ENCODE data around the gene ENTHD1. TPM values are rescaled to one million over a fixed set of nuclear protein-coding genes. Genes with fewer than 3 reads are reported as not detected.

The ENTHD1 gene
- total and polyA plus RNA-seq, 10 of the 15 experiments (the other 5 are each of a cell fraction or from before 2014, with no cell fraction given): 0.09 to 0.52 (median 0.21) TPM; not detected in 1

- ChIA-PET POLR2A (no interaction called here), SMC1A (ENCODE audit: uncharacterized antibody, unreplicated experiment) (interaction anchor here (0.7 kb wide), 1 partner anchor 10 kb away, joined by 3 read pairs; no protein-coding TSS in a partner anchor), RAD21 (ENCODE audit: unreplicated experiment) (interaction anchor here (0.7 to 1.0 kb wide), 3 partner anchors 13 to 85 kb away, joined by 3 to 7 read pairs (median 3); no protein-coding TSS in a partner anchor), CTCF (interaction anchor here (1.2 kb wide), 1 partner anchor 85 kb away, joined by 3 read pairs; no protein-coding TSS in a partner anchor)
- in situ Hi-C loops (cut with MboI) (loop anchor here (5.0 kb wide), 1 partner anchor 398 kb away; no protein-coding TSS in a partner anchor), intact Hi-C loops (cut with micrococcal nuclease; ENCODE audit: unreplicated experiment) (loop anchor here (10.0 kb wide), 2 partner anchors 85 to 305 kb away; no protein-coding TSS in a partner anchor)
- Histone ChIP-seq H2AFZ (ENCODE audit: control insufficient read depth, low read depth, low read length) (no peak overlapping the region), H3K9me3 (replicated peaks; ENCODE audit: control insufficient read depth, insufficient read depth, low read length) (no peaks in the 10 kb centered on the region), H3K4me1 (ENCODE audit: control insufficient read depth, insufficient read depth, low read length) (peaks cover 2% of the 10 kb centered on the region; the same call in 1 of the 2 replicates), H3K79me2 (ENCODE audit: control insufficient read depth, insufficient read depth, low read length) (peaks cover 66% of the 10 kb centered on the region), H3K27ac (ENCODE audit: control insufficient read depth, insufficient read depth) (no peak overlapping the region), H3K36me3 (ENCODE audit: control insufficient read depth in 2 of 2, insufficient read depth in 2 of 2, low read length in 1 of 2) (peaks cover 8 to 11% of the 10 kb centered on the region in 2 experiments; a peak in 3 of 4 replicates), H3K27me3 (replicated peaks in 1 of 2; ENCODE audit: control insufficient read depth in 2 of 2, insufficient read depth in 2 of 2, low read length in 1 of 2) (no peaks in the 10 kb centered on the region), H3K9ac (ENCODE audit: control insufficient read depth, insufficient read depth, low read length) (no peak overlapping the region), H3K4me3 (no peak overlapping the region), H3K4me2 (ENCODE audit: control insufficient read depth, insufficient read depth) (no peak overlapping the region), H4K20me1 (ENCODE audit: control insufficient read depth, insufficient read depth) (peaks cover 2% of the 10 kb centered on the region; the same call in 1 of the 2 replicates)
- no peak for TF ChIP-seq BHLHE40 (IDR thresholded peaks at IDR 0.05; ENCODE audit: borderline replicate concordance in 1 of 2, low read depth in 2 of 2, low read length in 1 of 2)
- 80% methylated on average over 3 of the region's 3 CpGs for WGBS (ENCODE audit: insufficient coverage, insufficient replicate concordance, low lambda C conversion rate, missing lambda C conversion rate)
- DNase-seq (ENCODE audit: low read depth, low spot score): no peak
- no TSS peak for BruUV-seq (replicated peaks)
- FAIRE-seq: no peak
- no peak for ATAC-seq
Observed at GRCh38 chr22:39939830-39940229, 46.3 kb upstream of the ENTHD1 start.

GRCh38 chr22:39938509-39939111 lies 45.0 kb upstream of the ENTHD1 start:
- no TSS peak for BruUV-seq (replicated peaks)
- Histone ChIP-seq H3K27me3 (replicated peaks in 1 of 2; ENCODE audit: control insufficient read depth in 2 of 2, insufficient read depth in 2 of 2, low read length in 1 of 2) (no peaks in the 10 kb centered on the region), H3K79me2 (ENCODE audit: control insufficient read depth, insufficient read depth, low read length) (peaks cover 68% of the 10 kb centered on the region), H3K9me3 (replicated peaks; ENCODE audit: control insufficient read depth, insufficient read depth, low read length) (no peaks in the 10 kb centered on the region), H3K4me3 (no peak overlapping the region), H4K20me1 (ENCODE audit: control insufficient read depth, insufficient read depth) (peaks cover 2% of the 10 kb centered on the region; the same call in 1 of the 2 replicates), H3K4me1 (ENCODE audit: control insufficient read depth, insufficient read depth, low read length) (peaks cover 9% of the 10 kb centered on the region), H2AFZ (ENCODE audit: control insufficient read depth, low read depth, low read length) (no peak overlapping the region), H3K9ac (ENCODE audit: control insufficient read depth, insufficient read depth, low read length) (no peak overlapping the region), H3K4me2 (ENCODE audit: control insufficient read depth, insufficient read depth) (no peak overlapping the region), H3K27ac (ENCODE audit: control insufficient read depth, insufficient read depth) (no peak overlapping the region), H3K36me3 (ENCODE audit: control insufficient read depth in 2 of 2, insufficient read depth in 2 of 2, low read length in 1 of 2) (peaks cover 8 to 11% of the 10 kb centered on the region in 2 experiments; a peak in 3 of 4 replicates)
- ChIA-PET RAD21 (ENCODE audit: unreplicated experiment) (no interaction called here), POLR2A (no interaction called here), CTCF (no interaction called here), SMC1A (ENCODE audit: uncharacterized antibody, unreplicated experiment) (no interaction called here)
- FAIRE-seq: no peak
- ATAC-seq: no peak
- intact Hi-C loops (cut with micrococcal nuclease; ENCODE audit: unreplicated experiment): loop anchor here (10.0 kb wide), 2 partner anchors 86 to 304 kb away; no protein-coding TSS in a partner anchor
- no peak for DNase-seq (ENCODE audit: low read depth, low spot score)
- in situ Hi-C loops (cut with MboI): no loop called here
- WGBS (ENCODE audit: insufficient coverage, insufficient replicate concordance, low lambda C conversion rate, missing lambda C conversion rate): 77% methylated on average over 14 of the region's 14 CpGs
- TF ChIP-seq SUPT20H (IDR thresholded peaks at IDR 0.05; ENCODE audit: borderline replicate concordance, control insufficient read depth, low read depth, low read length) (no peak), USF2 (IDR thresholded peaks at IDR 0.05; ENCODE audit: borderline replicate concordance, low read depth, low read length) (no peak), NR2C2 (IDR thresholded peaks at IDR 0.05; ENCODE audit: borderline replicate concordance, control insufficient read depth, insufficient read length, low read depth) (no peak), TCF7 (IDR thresholded peaks at IDR 0.05; ENCODE audit: borderline replicate concordance) (no peak), MTA2 (IDR thresholded peaks at IDR 0.05; ENCODE audit: low read depth) (no peak), SMAD1 (IDR thresholded peaks at IDR 0.05; ENCODE audit: low read depth, partially characterized antibody) (no peak), GATAD2B (conservative IDR thresholded peaks at IDR 0.05; ENCODE audit: low read depth) (no peak), TCF12 (IDR thresholded peaks at IDR 0.05; ENCODE audit: low read depth, low read length) (no peak), SIX5 (IDR thresholded peaks at IDR 0.05; ENCODE audit: low read depth, low read length, severe bottlenecking) (no peak)
- TF ChIP-seq, protein P1, sequence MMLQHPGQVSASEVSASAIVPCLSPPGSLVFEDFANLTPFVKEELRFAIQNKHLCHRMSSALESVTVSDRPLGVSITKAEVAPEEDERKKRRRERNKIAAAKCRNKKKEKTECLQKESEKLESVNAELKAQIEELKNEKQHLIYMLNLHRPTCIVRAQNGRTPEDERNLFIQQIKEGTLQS (IDR thresholded peaks at IDR 0.05; ENCODE audit: borderline replicate concordance, extremely low read depth, low read depth, low read length): no peak
- TF ChIP-seq, protein P2, sequence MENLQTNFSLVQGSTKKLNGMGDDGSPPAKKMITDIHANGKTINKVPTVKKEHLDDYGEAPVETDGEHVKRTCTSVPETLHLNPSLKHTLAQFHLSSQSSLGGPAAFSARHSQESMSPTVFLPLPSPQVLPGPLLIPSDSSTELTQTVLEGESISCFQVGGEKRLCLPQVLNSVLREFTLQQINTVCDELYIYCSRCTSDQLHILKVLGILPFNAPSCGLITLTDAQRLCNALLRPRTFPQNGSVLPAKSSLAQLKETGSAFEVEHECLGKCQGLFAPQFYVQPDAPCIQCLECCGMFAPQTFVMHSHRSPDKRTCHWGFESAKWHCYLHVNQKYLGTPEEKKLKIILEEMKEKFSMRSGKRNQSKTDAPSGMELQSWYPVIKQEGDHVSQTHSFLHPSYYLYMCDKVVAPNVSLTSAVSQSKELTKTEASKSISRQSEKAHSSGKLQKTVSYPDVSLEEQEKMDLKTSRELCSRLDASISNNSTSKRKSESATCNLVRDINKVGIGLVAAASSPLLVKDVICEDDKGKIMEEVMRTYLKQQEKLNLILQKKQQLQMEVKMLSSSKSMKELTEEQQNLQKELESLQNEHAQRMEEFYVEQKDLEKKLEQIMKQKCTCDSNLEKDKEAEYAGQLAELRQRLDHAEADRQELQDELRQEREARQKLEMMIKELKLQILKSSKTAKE (IDR thresholded peaks at IDR 0.05; ENCODE audit: low read depth, poor library complexity, severe bottlenecking): no peak

Data from GM12878 (cell line).